Neural cell (in vitro differentiated cells): ENCODE measurements around the gene CPSF3. TPM values are rescaled to one million over a fixed set of nuclear protein-coding genes. Genes with fewer than 3 reads are reported as not detected.

ENCODE experiments used
- H2AFZ ChIP-seq: fragments of 200-600, 300-800 bp; sonication (generic), shearing (Covaris generic); 2 replicates; pipeline ENCODE4 v1.6.0; 2014; ENCODE audit warnings: low read depth, mild to moderate bottlenecking, antibody characterized with exemption, low read length, moderate library complexity
- H3F3A ChIP-seq: fragments of 200-600 bp; shearing (Covaris generic); 2 replicates; pipeline ENCODE4 v1.6.1; 2016; ENCODE audit warnings: mild to moderate bottlenecking, moderate library complexity, mixed read lengths, antibody characterized with exemption, low read length; ENCODE audit not compliant: insufficient read depth, poor library complexity, severe bottlenecking
- H3K27ac ChIP-seq: fragments of 200-600, 300-800 bp; sonication (generic), shearing (Covaris generic); 2 replicates; pipeline ENCODE4 v1.5.1; 2014; ENCODE audit warnings: mild to moderate bottlenecking, low read length, moderate library complexity
- H3K27me3 ChIP-seq: fragments of 300-800, 200-600 bp; sonication (generic), shearing (Covaris generic); 2 replicates; pipeline ENCODE4 v1.6.0; 2014; ENCODE audit warnings: mild to moderate bottlenecking, low read depth, low read length, moderate library complexity; ENCODE audit not compliant: insufficient read depth
- H3K36me3 ChIP-seq: fragments of 300-800, 200-600 bp; sonication (generic), shearing (Covaris generic); 2 replicates; pipeline ENCODE4 v1.5.1; 2014; ENCODE audit warnings: mild to moderate bottlenecking, antibody characterized with exemption, low read length, moderate library complexity; ENCODE audit not compliant: insufficient read depth
- H3K4me2 ChIP-seq: fragments of 300-800, 200-600 bp; sonication (generic), shearing (Covaris generic); 2 replicates; pipeline ENCODE4 v1.6.0; 2014; ENCODE audit warnings: mild to moderate bottlenecking, low read length
- H3K4me3 ChIP-seq: fragments of 300-800, 200-600 bp; sonication (generic), shearing (Covaris generic); 2 replicates; pipeline ENCODE4 v1.5.1; 2014; ENCODE audit warnings: mild to moderate bottlenecking, low read length, moderate library complexity
- H3K79me2 ChIP-seq: fragments of 200-600 bp; shearing (Covaris generic); replicated peaks from 2 replicates; pipeline ENCODE4 v1.6.0; 2014; ENCODE audit warnings: mild to moderate bottlenecking, low read length, moderate library complexity; ENCODE audit not compliant: insufficient read depth
- H3K9ac ChIP-seq: fragments of 300-800, 200-600 bp; sonication (generic), shearing (Covaris generic); 2 replicates; pipeline ENCODE4 v1.6.1; 2016; ENCODE audit warnings: mild to moderate bottlenecking, low read length, mixed read lengths
- H3K9me2 ChIP-seq: fragments of 200-600 bp; shearing (Covaris generic); 2 replicates; pipeline ENCODE4 v1.6.1; 2016; ENCODE audit warnings: mild to moderate bottlenecking, low read length, mixed read lengths; ENCODE audit not compliant: insufficient read depth
- H3K9me3 ChIP-seq: fragments of 200-600, 300-800 bp; sonication (generic), shearing (Covaris generic); 2 replicates; pipeline ENCODE4 v1.6.1; 2016; ENCODE audit warnings: mild to moderate bottlenecking, mixed run types, low read length, moderate library complexity, mixed read lengths
- H4K20me1 ChIP-seq: fragments of 200-600 bp; shearing (Covaris generic); 2 replicates; pipeline ENCODE4 v1.6.1; 2016; ENCODE audit warnings: mild to moderate bottlenecking, mixed run types; ENCODE audit not compliant: insufficient read depth
- CTCF ChIP-seq: fragments of 450-650 bp; IDR thresholded peaks from 2 replicates; pipeline ENCODE4 v1.5.1; 2014; ENCODE audit warnings: antibody characterized with exemption, mild to moderate bottlenecking, moderate library complexity; ENCODE audit not compliant: poor library complexity, severe bottlenecking
- EP300 ChIP-seq: fragments of 450-650 bp; conservative IDR thresholded peaks from 2 replicates; pipeline ENCODE4 v1.6.1; 2014; ENCODE audit warnings: antibody characterized with exemption, mild to moderate bottlenecking, moderate library complexity; ENCODE audit not compliant: poor library complexity, severe bottlenecking
- EZH2 ChIP-seq: fragments of 200-600, 300-800 bp; shearing (Covaris generic), sonication (generic); IDR thresholded peaks from 2 replicates; pipeline ENCODE4 v1.6.1; 2014; ENCODE audit warnings: antibody characterized with exemption, low read length, borderline replicate concordance, mild to moderate bottlenecking; ENCODE audit not compliant: insufficient read depth, poor library complexity, severe bottlenecking
- MXI1 ChIP-seq: fragments of 450-650 bp; conservative IDR thresholded peaks from 2 replicates; pipeline ENCODE4 v1.6.1; 2014; ENCODE audit warnings: antibody characterized with exemption, mild to moderate bottlenecking; ENCODE audit not compliant: poor library complexity, severe bottlenecking
- POLR2AphosphoS5 ChIP-seq: IDR thresholded peaks from 2 replicates; pipeline ENCODE4 v1.6.1; 2012
- RAD21 ChIP-seq: fragments of 450-650 bp; conservative IDR thresholded peaks from 2 replicates; pipeline ENCODE4 v1.6.1; 2014; ENCODE audit warnings: antibody characterized with exemption, mild to moderate bottlenecking, moderate library complexity
- SMC3 ChIP-seq: fragments of 450-650 bp; conservative IDR thresholded peaks from 2 replicates; pipeline ENCODE4 v1.6.1; 2014; ENCODE audit warnings: antibody characterized with exemption, mild to moderate bottlenecking, moderate library complexity; ENCODE audit not compliant: poor library complexity
- TAF1 ChIP-seq: IDR thresholded peaks from 2 replicates; pipeline ENCODE4 v1.6.1; 2012; ENCODE audit warnings: low read depth
- polyA plus RNA-seq: library from polyadenylated mRNA; depleted of rRNA; stranded (reverse); fragments of >200 nt; gene quantifications from 2 replicates; pipeline ENCODE4 v1.2.3, GENCODE V29; 2014

The CPSF3 gene
- polyA plus RNA-seq, 1 donor from 2014 or later = 56.0 TPM

- TF ChIP-seq MXI1 (no peak), CTCF (no peak), SMC3 (no peak), TAF1 (no peak), EZH2 (no peak), EP300 (no peak)
- Histone ChIP-seq H3K79me2 (no peaks in the 10 kb centered on the region), H3K4me2 (no peak overlapping the region), H3K27me3 (no peaks in the 10 kb centered on the region), H3K27ac (no peak overlapping the region), H3K9me3 (no peaks in the 10 kb centered on the region), H3K4me3 (no peak overlapping the region), H4K20me1 (no peaks in the 10 kb centered on the region), H3K36me3 (no peaks in the 10 kb centered on the region), H2AFZ (no peak overlapping the region), H3K9ac (no peak overlapping the region), H3F3A (no peaks in the 10 kb centered on the region), H3K9me2 (no peaks in the 10 kb centered on the region)
These were observed 21.6 kb downstream of the CPSF3 start for GRCh38 chr2:9445089-9445488.

- no peaks in the 10 kb centered on the region for H3K9me3 ChIP-seq
- H3K9ac ChIP-seq = no peak overlapping the region
- no peaks in the 10 kb centered on the region for H3F3A ChIP-seq
- no peaks in the 10 kb centered on the region for H4K20me1 ChIP-seq
- no peaks in the 10 kb centered on the region for H3K9me2 ChIP-seq
- H3K27ac ChIP-seq = no peak overlapping the region
- H3K36me3 ChIP-seq = no peaks in the 10 kb centered on the region
- no peak overlapping the region for H2AFZ ChIP-seq
- no peak overlapping the region for H3K4me3 ChIP-seq
- no peaks in the 10 kb centered on the region for H3K27me3 ChIP-seq
- H3K79me2 ChIP-seq = no peaks in the 10 kb centered on the region
- H3K4me2 ChIP-seq = no peak overlapping the region
- TF ChIP-seq CTCF (no peak), RAD21 (no peak), EZH2 (no peak)
These were observed 27.8 kb downstream of the CPSF3 start for GRCh38 chr2:9451231-9451630.

GRCh38 chr2:9460441-9461017 lies 37.1 kb downstream of the CPSF3 start:
- Histone ChIP-seq H3K27me3 (no peaks in the 10 kb centered on the region), H3K9me2 (no peaks in the 10 kb centered on the region), H3K4me3 (no peak overlapping the region), H3K36me3 (no peaks in the 10 kb centered on the region), H3K79me2 (no peaks in the 10 kb centered on the region), H3K4me2 (no peak overlapping the region), H2AFZ (no peak overlapping the region), H3K9me3 (no peaks in the 10 kb centered on the region), H3F3A (no peaks in the 10 kb centered on the region), H3K27ac (no peak overlapping the region), H3K9ac (no peak overlapping the region), H4K20me1 (no peaks in the 10 kb centered on the region)
- TF ChIP-seq EP300 = no peak
- TF ChIP-seq SMC3 = no peak
- TF ChIP-seq EZH2 = no peak
- no peak for TF ChIP-seq CTCF
- no peak for TF ChIP-seq POLR2AphosphoS5
